ENCODE data around the gene KCNJ6. TPM values are rescaled to one million over a fixed set of nuclear protein-coding genes. Genes with fewer than 3 reads are reported as not detected.

Gene KCNJ6
- total RNA-seq, 2 experiments from 2014 or later, result not detected

DNA sequence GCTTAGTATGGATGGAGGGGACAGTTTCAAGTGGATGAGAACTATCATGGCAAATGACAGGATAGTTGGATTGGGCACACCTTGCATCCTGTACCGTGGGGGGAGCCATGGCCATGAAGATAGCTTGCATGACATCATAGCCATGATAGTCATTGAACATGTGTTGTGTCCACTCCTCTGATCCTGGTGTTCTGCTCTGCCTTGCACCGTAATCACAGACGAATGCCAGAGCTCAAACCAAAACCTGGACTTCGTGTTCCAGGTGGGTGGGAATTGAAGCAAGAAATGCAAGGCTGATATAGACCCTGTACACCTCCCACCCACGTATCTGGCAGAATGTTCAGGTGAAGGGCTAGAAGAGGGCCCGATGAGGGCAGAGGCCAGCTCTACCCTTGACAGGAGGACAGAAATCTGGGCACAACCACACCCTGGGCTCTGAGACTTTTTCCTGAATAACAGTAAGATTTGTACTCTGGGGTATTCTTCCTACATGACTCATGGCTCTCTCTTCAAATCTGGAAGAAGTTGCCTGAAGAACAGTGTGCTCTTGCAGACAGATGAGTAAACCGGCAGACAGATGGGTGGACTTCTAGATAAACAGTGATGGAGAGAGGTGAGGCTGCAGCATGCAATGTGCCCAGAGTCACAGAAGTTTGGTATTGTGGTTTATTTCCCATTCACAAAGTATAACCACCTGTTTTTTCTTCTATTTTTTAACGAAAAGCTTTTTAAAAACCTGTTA is 45.0 kb downstream of the KCNJ6 start:
- no peak for DNase-seq
- Mint-ChIP-seq H3K4me1 (ENCODE audit: low read depth) (no peaks in the 10 kb centered on the region), H3K9me3 (no peaks in the 10 kb centered on the region), H3K36me3 (no peaks in the 10 kb centered on the region), H3K27ac (no peak overlapping the region), H3K27me3 (peaks cover 5% of the 10 kb centered on the region), H3K4me3 (no peak overlapping the region)
- intact Hi-C loops (cut with micrococcal nuclease), result no loop called here
- POLR2A ChIA-PET, result no interaction called here
- CTCF ChIA-PET, result interaction anchor here (0.7 to 0.8 kb wide), 2 partner anchors 9 to 256 kb away, joined by 3 to 4 read pairs; no protein-coding TSS in a partner anchor

GRCh38 chr21:37870221-37870620 is 46.0 kb downstream of the KCNJ6 start:
- Mint-ChIP-seq H3K4me3 (no peak overlapping the region), H3K36me3 (no peaks in the 10 kb centered on the region), H3K27me3 (peaks cover 1% of the 10 kb centered on the region), H3K4me1 (ENCODE audit: low read depth) (no peaks in the 10 kb centered on the region), H3K9me3 (no peaks in the 10 kb centered on the region), H3K27ac (no peak overlapping the region)
- intact Hi-C loops (cut with micrococcal nuclease), result no loop called here
- POLR2A ChIA-PET, result no interaction called here
- DNase-seq, result no peak
- CTCF ChIA-PET, result no interaction called here

DNA sequence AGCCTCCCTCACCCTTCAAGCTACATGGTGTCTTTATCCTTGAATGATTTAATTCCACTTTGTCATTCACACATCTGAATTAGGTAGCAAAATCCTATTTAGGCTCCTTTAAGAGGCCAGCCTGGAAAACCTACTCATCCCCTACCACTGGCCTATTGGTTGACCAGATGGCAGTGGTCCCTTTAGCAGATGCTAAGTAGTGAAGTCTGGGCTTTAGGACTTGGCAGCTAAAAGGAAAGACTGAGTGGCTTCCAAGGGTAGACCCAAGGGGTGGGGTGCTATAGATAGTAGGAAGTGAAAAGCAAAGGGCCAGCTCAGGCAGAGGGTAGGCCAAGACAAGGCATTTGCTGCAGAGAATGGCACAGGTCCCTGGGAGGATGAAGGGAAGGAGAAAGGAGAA is 46.6 kb downstream of the KCNJ6 start:
- ChIA-PET POLR2A (no interaction called here), CTCF (no interaction called here)
- Mint-ChIP-seq H3K27me3 (peaks cover 5% of the 10 kb centered on the region), H3K27ac (no peak overlapping the region), H3K4me1 (ENCODE audit: low read depth) (no peaks in the 10 kb centered on the region), H3K9me3 (no peaks in the 10 kb centered on the region), H3K4me3 (no peak overlapping the region), H3K36me3 (no peaks in the 10 kb centered on the region)
- intact Hi-C loops (cut with micrococcal nuclease), result no loop called here
- DNase-seq, result no peak

GRCh38 chr21:37868446-37869295 is 47.6 kb downstream of the KCNJ6 start:
- peaks cover 5% of the 10 kb centered on the region for H3K27me3 Mint-ChIP-seq
- no peak for DNase-seq
- no peak overlapping the region for H3K4me3 Mint-ChIP-seq
- intact Hi-C loops (cut with micrococcal nuclease), result no loop called here
- H3K27ac Mint-ChIP-seq, result no peak overlapping the region
- no peaks in the 10 kb centered on the region for H3K36me3 Mint-ChIP-seq
- POLR2A ChIA-PET, result no interaction called here
- CTCF ChIA-PET, result no interaction called here
- H3K4me1 Mint-ChIP-seq (ENCODE audit: low read depth), result no peaks in the 10 kb centered on the region
- no peaks in the 10 kb centered on the region for H3K9me3 Mint-ChIP-seq

- H3K27ac Mint-ChIP-seq, result no peak overlapping the region
Measured at GRCh38 chr21:37866027-37866426, 50.2 kb downstream of the KCNJ6 start.

GRCh38 chr21:37865156-37865555 is 51.1 kb downstream of the KCNJ6 start:
- Mint-ChIP-seq H3K4me1 (ENCODE audit: low read depth) (no peaks in the 10 kb centered on the region), H3K36me3 (no peaks in the 10 kb centered on the region), H3K9me3 (no peaks in the 10 kb centered on the region), H3K27me3 (peaks cover 7% of the 10 kb centered on the region), H3K4me3 (no peak overlapping the region), H3K27ac (no peak overlapping the region)
- ChIA-PET CTCF (interaction anchor here (0.7 kb wide), 1 partner anchor 36 kb away, joined by 3 read pairs; no protein-coding TSS in a partner anchor), POLR2A (no interaction called here)
- intact Hi-C loops (cut with micrococcal nuclease), result no loop called here
- DNase-seq, result no peak

More at GRCh38 chr21:37866027-37866426, 50.2 kb downstream of the KCNJ6 start:
- peaks cover 8% of the 10 kb centered on the region for H3K27me3 Mint-ChIP-seq
- CTCF ChIA-PET, result no interaction called here
- no peak overlapping the region for H3K4me3 Mint-ChIP-seq
- no peaks in the 10 kb centered on the region for H3K36me3 Mint-ChIP-seq
- H3K9me3 Mint-ChIP-seq, result no peaks in the 10 kb centered on the region
- DNase-seq, result no peak
- intact Hi-C loops (cut with micrococcal nuclease), result no loop called here
- H3K4me1 Mint-ChIP-seq (ENCODE audit: low read depth), result no peaks in the 10 kb centered on the region
- POLR2A ChIA-PET, result no interaction called here

DNA sequence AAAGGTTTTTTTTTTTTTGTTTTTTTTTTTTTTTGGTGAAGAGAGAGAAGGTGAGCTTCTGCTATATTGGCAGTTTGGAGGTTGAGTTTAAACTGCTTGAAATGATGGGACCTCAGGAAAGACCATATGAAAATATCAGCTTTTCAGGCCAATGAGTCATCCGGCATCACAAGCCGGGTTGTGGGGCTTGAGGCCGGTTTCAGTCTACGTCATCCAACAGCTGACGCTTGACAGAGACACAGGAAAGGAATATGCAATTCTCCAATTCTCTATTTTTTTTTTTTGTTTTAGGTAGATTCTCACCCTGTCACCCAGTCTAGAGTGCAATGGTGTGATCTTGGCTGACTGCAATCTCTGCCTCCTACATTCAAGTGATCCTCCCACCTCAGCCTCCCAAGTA is 52.4 kb downstream of the KCNJ6 start:
- Mint-ChIP-seq H3K36me3 (no peaks in the 10 kb centered on the region), H3K27me3 (peaks cover 7% of the 10 kb centered on the region), H3K27ac (no peak overlapping the region), H3K4me3 (no peak overlapping the region), H3K9me3 (no peaks in the 10 kb centered on the region), H3K4me1 (ENCODE audit: low read depth) (no peaks in the 10 kb centered on the region)
- POLR2A ChIA-PET, result no interaction called here
- CTCF ChIA-PET, result no interaction called here
- DNase-seq, result peak; percentile 20
- intact Hi-C loops (cut with micrococcal nuclease), result no loop called here

- DNase-seq, result no peak
- intact Hi-C loops (cut with micrococcal nuclease), result no loop called here
- no peaks in the 10 kb centered on the region for H3K4me1 Mint-ChIP-seq (ENCODE audit: low read depth)
- ChIA-PET CTCF (interaction anchor here (0.6 kb wide), 1 partner anchor 9 kb away, joined by 4 read pairs; no protein-coding TSS in a partner anchor), POLR2A (no interaction called here)
- H3K36me3 Mint-ChIP-seq, result no peaks in the 10 kb centered on the region
- H3K9me3 Mint-ChIP-seq, result no peaks in the 10 kb centered on the region
- H3K27me3 Mint-ChIP-seq, result peaks cover 7% of the 10 kb centered on the region
- no peak overlapping the region for H3K27ac Mint-ChIP-seq
- H3K4me3 Mint-ChIP-seq, result no peak overlapping the region
Measured at GRCh38 chr21:37862536-37862935, 53.7 kb downstream of the KCNJ6 start.

GRCh38 chr21:37861561-37861960 is 54.7 kb downstream of the KCNJ6 start:
- peaks cover 7% of the 10 kb centered on the region for H3K27me3 Mint-ChIP-seq
- no peaks in the 10 kb centered on the region for H3K4me1 Mint-ChIP-seq (ENCODE audit: low read depth)
- H3K4me3 Mint-ChIP-seq, result no peak overlapping the region
- H3K9me3 Mint-ChIP-seq, result no peaks in the 10 kb centered on the region
- ChIA-PET CTCF (no interaction called here), POLR2A (no interaction called here)
- no peak for DNase-seq
- no peaks in the 10 kb centered on the region for H3K36me3 Mint-ChIP-seq
- intact Hi-C loops (cut with micrococcal nuclease), result no loop called here
- H3K27ac Mint-ChIP-seq, result no peak overlapping the region

DNA sequence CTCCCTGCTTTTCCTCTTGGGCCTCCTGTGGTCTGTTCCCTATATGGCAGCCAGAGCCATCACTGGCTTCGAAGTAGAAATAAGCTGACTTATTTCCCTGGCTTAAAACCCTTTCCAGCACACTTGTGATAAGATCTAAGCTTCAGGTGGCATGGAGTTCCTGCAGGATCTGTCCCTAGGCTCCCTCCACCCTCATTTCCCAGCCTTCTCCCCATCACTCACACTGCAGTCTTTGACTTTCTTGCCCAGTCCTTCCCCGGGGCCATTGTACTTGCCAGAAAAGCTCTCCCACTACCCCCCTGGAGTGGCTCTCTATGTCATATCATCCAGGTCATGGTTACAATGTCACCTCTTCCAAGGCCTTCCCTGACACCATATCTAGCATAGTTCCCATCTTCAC is 55.8 kb downstream of the KCNJ6 start:
- intact Hi-C loops (cut with micrococcal nuclease), result no loop called here
- no peak for DNase-seq
- Mint-ChIP-seq H3K36me3 (no peaks in the 10 kb centered on the region), H3K27ac (no peak overlapping the region), H3K27me3 (peaks cover 7% of the 10 kb centered on the region), H3K4me1 (ENCODE audit: low read depth) (no peaks in the 10 kb centered on the region), H3K9me3 (no peaks in the 10 kb centered on the region), H3K4me3 (no peak overlapping the region)
- POLR2A ChIA-PET, result no interaction called here
- CTCF ChIA-PET, result no interaction called here

- Mint-ChIP-seq H3K4me1 (ENCODE audit: low read depth) (no peaks in the 10 kb centered on the region), H3K36me3 (no peaks in the 10 kb centered on the region), H3K27me3 (no peaks in the 10 kb centered on the region), H3K27ac (no peak overlapping the region), H3K9me3 (peaks cover 10% of the 10 kb centered on the region), H3K4me3 (no peak overlapping the region)
- DNase-seq, result no peak
- ChIA-PET CTCF (no interaction called here), POLR2A (no interaction called here)
- intact Hi-C loops (cut with micrococcal nuclease), result no loop called here
Measured at GRCh38 chr21:37855647-37856625, 60.3 kb downstream of the KCNJ6 start.

DNA sequence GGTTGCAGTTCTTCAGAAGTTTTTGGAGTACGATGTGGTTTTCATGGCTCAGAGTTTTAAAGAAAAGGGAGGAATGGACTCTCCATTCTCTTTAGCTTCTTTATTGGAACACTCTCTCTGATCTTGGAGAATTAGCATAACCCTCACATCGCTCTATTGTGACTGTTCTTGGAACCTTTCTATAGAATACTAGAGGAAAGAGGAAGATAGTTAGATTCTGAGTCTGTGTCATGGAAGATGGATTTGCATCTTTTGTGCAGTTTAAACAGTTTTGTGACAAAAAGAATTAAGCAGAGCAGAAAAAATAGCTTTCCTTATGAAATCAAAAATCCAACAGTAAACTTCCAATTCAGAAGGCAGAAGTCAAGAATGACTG is 61.0 kb downstream of the KCNJ6 start:
- no peak for DNase-seq
- intact Hi-C loops (cut with micrococcal nuclease), result no loop called here
- Mint-ChIP-seq H3K4me3 (no peak overlapping the region), H3K4me1 (ENCODE audit: low read depth) (no peaks in the 10 kb centered on the region), H3K36me3 (no peaks in the 10 kb centered on the region), H3K27me3 (no peaks in the 10 kb centered on the region), H3K9me3 (peaks cover 10% of the 10 kb centered on the region), H3K27ac (no peak overlapping the region)
- ChIA-PET CTCF (no interaction called here), POLR2A (no interaction called here)
